ENCODE results near the gene SPAG6. TPM values are rescaled to one million over a fixed set of nuclear protein-coding genes. Genes with fewer than 3 reads are reported as not detected.

The SPAG6 gene
- total RNA-seq, 4 donors from 2014 or later = 0.19 TPM; not detected in 3

- WGBS = 0% methylated on average over 27 of the region's 63 CpGs
- peak; percentile 97 for DNase-seq (ENCODE audit: extremely low spot score)
- H3K4me3 ChIP-seq = peak within 1 kb of the TSS; percentile 70 to 85 (median 82)
- H3K9me3 ChIP-seq = no peaks in the 10 kb centered on the region
- H3K27ac ChIP-seq (replicated peaks in 1 of 4) = peak within 1 kb of the TSS; percentile 85 to 95 (median 94)
- intact Hi-C loops (cut with DNase I) = loop anchor here (5.0 kb wide), 2 partner anchors 121 to 784 kb away; partner anchors contain the start of gene MLLT10
- H3K4me1 ChIP-seq = peaks cover 28 to 45% (median 38%) of the 10 kb centered on the region in 4 donors
- TF ChIP-seq POLR2A (IDR thresholded peaks at IDR 0.05; ENCODE audit: low read depth) (peak; percentile 7), EP300 (IDR thresholded peaks at IDR 0.05) (no peak), POLR2AphosphoS5 (IDR thresholded peaks at IDR 0.05) (peak; percentile 90 to 92)
- TF ChIP-seq, protein P1, sequence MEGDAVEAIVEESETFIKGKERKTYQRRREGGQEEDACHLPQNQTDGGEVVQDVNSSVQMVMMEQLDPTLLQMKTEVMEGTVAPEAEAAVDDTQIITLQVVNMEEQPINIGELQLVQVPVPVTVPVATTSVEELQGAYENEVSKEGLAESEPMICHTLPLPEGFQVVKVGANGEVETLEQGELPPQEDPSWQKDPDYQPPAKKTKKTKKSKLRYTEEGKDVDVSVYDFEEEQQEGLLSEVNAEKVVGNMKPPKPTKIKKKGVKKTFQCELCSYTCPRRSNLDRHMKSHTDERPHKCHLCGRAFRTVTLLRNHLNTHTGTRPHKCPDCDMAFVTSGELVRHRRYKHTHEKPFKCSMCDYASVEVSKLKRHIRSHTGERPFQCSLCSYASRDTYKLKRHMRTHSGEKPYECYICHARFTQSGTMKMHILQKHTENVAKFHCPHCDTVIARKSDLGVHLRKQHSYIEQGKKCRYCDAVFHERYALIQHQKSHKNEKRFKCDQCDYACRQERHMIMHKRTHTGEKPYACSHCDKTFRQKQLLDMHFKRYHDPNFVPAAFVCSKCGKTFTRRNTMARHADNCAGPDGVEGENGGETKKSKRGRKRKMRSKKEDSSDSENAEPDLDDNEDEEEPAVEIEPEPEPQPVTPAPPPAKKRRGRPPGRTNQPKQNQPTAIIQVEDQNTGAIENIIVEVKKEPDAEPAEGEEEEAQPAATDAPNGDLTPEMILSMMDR (IDR thresholded peaks at IDR 0.05) = peak in 1 of 3 experiments; percentile 3
- no peaks in the 10 kb centered on the region for H3K27me3 ChIP-seq
- H3K36me3 ChIP-seq = no peaks in the 10 kb centered on the region
Observed at GRCh38 chr10:22316286-22317075, 28.8 kb upstream of the SPAG6 start, which contains the start of gene COMMD3. Gene COMMD3, plus strand, starts transcription at chr10:22316388. Its CDS starts 30 bp downstream, at chr10:22316418.

DNA sequence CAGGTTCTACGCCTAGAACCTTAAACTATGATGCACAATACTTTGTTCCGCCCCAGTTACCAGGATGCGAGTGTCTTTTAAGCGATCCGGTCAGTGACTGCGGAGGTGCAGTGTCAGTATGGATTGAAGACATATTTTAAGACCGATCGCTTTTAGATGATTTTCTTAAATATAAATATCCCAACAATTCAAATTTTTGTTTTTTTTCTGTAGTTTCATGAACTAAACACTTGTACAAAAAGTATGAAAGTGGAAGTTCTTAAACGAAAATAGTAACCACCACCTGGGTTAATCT lies 28.3 kb upstream of the SPAG6 start:
- Histone ChIP-seq H3K27ac (replicated peaks in 1 of 4) (peak overlapping the region; percentile 85 to 95 (median 94)), H3K4me1 (peaks cover 28 to 45% (median 39%) of the 10 kb centered on the region in 4 donors), H3K27me3 (no peaks in the 10 kb centered on the region), H3K36me3 (no peaks in the 10 kb centered on the region), H3K4me3 (peak overlapping the region; percentile 70 to 85 (median 82)), H3K9me3 (no peaks in the 10 kb centered on the region)
- TF ChIP-seq POLR2A (IDR thresholded peaks at IDR 0.05; ENCODE audit: low read depth) (no peak), POLR2AphosphoS5 (IDR thresholded peaks at IDR 0.05) (no peak), EP300 (IDR thresholded peaks at IDR 0.05) (no peak)
- TF ChIP-seq, protein P1 (IDR thresholded peaks at IDR 0.05) = no peak
- intact Hi-C loops (cut with DNase I) = loop anchor here (5.0 kb wide), 2 partner anchors 120 to 785 kb away; partner anchors contain the start of gene MLLT10
- 12% methylated on average over 9 of the region's 9 CpGs for WGBS
- no peak for DNase-seq (ENCODE audit: extremely low spot score)

DNA sequence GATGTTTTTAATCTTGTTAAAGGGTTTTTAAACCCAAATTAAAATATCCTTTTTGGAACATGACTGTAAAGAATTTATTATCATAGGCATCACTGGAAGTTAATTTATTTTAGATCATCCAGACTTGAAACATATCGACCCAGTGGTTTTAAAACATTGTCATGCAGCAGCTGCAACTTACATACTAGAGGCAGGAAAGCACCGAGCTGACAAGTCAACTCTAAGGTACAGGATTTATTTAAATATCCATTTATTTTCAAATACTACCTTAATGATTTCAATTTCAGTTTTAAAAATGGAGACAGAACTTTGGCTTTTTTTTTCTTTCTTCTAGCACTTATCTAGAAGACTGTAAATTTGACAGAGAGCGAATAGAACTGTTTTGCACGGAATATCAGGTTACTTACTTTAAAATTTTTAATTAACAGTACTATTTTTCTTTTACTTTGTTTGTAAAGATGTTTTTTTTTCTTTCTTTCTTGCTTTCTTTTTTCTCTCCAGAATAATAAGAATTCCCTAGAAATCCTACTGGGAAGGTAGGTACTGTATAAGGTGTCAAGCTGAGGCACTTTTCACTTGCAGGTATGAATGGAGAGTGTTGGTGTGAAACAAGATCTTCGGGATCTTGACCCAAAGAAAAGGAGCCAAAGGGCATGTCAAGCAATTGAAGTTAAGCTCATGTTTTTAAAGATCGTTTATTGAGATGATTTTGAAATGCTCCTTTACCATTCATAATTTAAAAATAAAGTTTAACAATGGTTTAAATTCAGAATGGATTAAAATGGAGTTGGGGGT lies 27.3 kb upstream of the SPAG6 start:
- intact Hi-C loops (cut with DNase I) = loop anchor here (5.0 kb wide), 2 partner anchors 119 to 786 kb away; partner anchors contain the start of gene MLLT10
- TF ChIP-seq POLR2AphosphoS5 (IDR thresholded peaks at IDR 0.05) (no peak), EP300 (IDR thresholded peaks at IDR 0.05) (no peak), POLR2A (IDR thresholded peaks at IDR 0.05; ENCODE audit: low read depth) (no peak)
- TF ChIP-seq, protein P1 (IDR thresholded peaks at IDR 0.05) = no peak
- Histone ChIP-seq H3K36me3 (no peaks in the 10 kb centered on the region), H3K4me3 (no peak overlapping the region), H3K27ac (replicated peaks in 1 of 4) (peak overlapping the region in 3 of 4 donors; percentile 93 to 95 (median 95)), H3K9me3 (no peaks in the 10 kb centered on the region), H3K27me3 (no peaks in the 10 kb centered on the region), H3K4me1 (peaks cover 37 to 55% (median 48%) of the 10 kb centered on the region in 4 donors)
- DNase-seq (ENCODE audit: extremely low spot score) = no peak
- WGBS = 81% methylated on average over 6 of the region's 6 CpGs

DNA sequence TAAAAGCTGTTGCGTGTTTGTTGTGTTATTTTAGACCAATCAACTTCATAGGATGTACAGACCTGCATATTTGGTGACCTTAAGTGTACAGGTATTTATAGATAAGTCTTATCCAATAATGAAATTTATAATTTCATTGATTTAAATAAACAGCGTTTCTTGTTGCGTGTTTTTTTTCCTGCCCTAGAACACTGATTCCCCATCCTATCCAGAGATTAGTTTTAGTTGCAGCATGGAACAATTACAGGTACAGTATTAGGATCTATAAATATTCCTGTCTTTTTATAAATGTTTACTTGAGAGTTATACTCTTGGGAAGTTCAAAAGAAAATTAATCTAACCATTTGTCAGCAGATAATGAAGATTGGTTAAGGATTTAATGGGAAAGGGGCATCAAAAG lies 26.5 kb upstream of the SPAG6 start:
- WGBS = 100% methylated on average over 3 of the region's 3 CpGs
- H3K27ac ChIP-seq (replicated peaks in 1 of 4) = no peak overlapping the region
- H3K4me3 ChIP-seq = no peak overlapping the region
- intact Hi-C loops (cut with DNase I) = loop anchor here (5.0 kb wide), 2 partner anchors 119 to 786 kb away; partner anchors contain the start of gene MLLT10
- peaks cover 45 to 63% (median 56%) of the 10 kb centered on the region in 4 donors for H3K4me1 ChIP-seq
- H3K27me3 ChIP-seq = no peaks in the 10 kb centered on the region
- TF ChIP-seq POLR2A (IDR thresholded peaks at IDR 0.05; ENCODE audit: low read depth) (no peak), POLR2AphosphoS5 (IDR thresholded peaks at IDR 0.05) (no peak), EP300 (IDR thresholded peaks at IDR 0.05) (no peak)
- TF ChIP-seq, protein P1 (IDR thresholded peaks at IDR 0.05) = no peak
- no peaks in the 10 kb centered on the region for H3K36me3 ChIP-seq
- DNase-seq (ENCODE audit: extremely low spot score) = no peak
- no peaks in the 10 kb centered on the region for H3K9me3 ChIP-seq
